ACC112 (cell line): ENCODE data around the gene SLC17A3.

ENCODE experiments used
- H2AFZ ChIP-seq: fragments of 200-600 bp; sonication (generic); one replicate; pipeline ENCODE4 v1.6.0; 2017; ENCODE audit warnings: antibody characterized with exemption, low read length; ENCODE audit not compliant: unreplicated experiment
- H3K27ac ChIP-seq: fragments of 200-600 bp; sonication (generic); 2 replicates; pipeline ENCODE4 v1.5.1; 2014; ENCODE audit warnings: low read depth, mild to moderate bottlenecking, antibody characterized with exemption, low read length, moderate library complexity
- H3K27me3 ChIP-seq: fragments of 200-600 bp; sonication (generic); 2 replicates; pipeline ENCODE4 v1.6.1; 2014; ENCODE audit warnings: mild to moderate bottlenecking, antibody characterized with exemption, low read length, moderate library complexity, mixed read lengths; ENCODE audit not compliant: insufficient read depth
- H3K36me3 ChIP-seq: fragments of 200-600 bp; sonication (generic); 2 replicates; pipeline ENCODE4 v1.6.1; 2016; ENCODE audit warnings: mild to moderate bottlenecking, antibody characterized with exemption, low read length, moderate library complexity, mixed read lengths; ENCODE audit not compliant: insufficient read depth
- H3K4me1 ChIP-seq: fragments of 200-600 bp; sonication (generic); one replicate; pipeline ENCODE4 v1.6.1; 2016; ENCODE audit warnings: low read length, mixed read lengths; ENCODE audit not compliant: insufficient read depth, unreplicated experiment, control insufficient read depth
- H3K4me3 ChIP-seq: fragments of 200-600 bp; sonication (generic); 2 replicates; pipeline ENCODE4 v1.5.1; 2014; ENCODE audit warnings: mild to moderate bottlenecking, low read depth, low read length
- H3K79me2 ChIP-seq: fragments of 200-600 bp; sonication (generic); one replicate; pipeline ENCODE4 v1.6.0; 2016; ENCODE audit warnings: low read length; ENCODE audit not compliant: control insufficient read depth, unreplicated experiment, insufficient read depth

SLC17A3 gene

GRCh38 chr6:25889877-25890853 is 16.1 kb upstream of the SLC17A3 start:
- Histone ChIP-seq H3K79me2 (no peaks in the 10 kb centered on the region), H3K4me1 (no peaks in the 10 kb centered on the region), H3K36me3 (no peaks in the 10 kb centered on the region), H3K4me3 (no peak overlapping the region), H3K27me3 (no peaks in the 10 kb centered on the region), H3K27ac (no peak overlapping the region), H2AFZ (no peak overlapping the region)

DNA sequence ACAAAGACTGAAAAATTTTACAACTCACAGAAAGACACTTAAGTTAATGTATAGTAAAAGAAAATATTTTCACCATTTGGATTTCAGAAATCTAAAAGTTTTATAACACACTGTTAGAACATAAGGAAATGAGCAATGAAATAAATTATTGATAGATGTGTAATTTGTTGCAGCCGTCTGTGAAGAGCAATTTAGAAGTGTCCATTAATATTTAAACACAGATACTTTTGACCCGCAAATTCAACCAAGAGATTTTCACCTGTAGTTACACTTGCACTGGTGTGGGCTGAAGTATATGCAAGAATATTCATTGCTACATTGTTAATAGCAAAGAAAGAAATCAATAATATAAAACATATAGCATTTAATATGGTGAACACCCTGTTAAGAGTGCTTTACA is 14.6 kb upstream of the SLC17A3 start:
- no peaks in the 10 kb centered on the region for H3K27me3 ChIP-seq
- peaks cover 11% of the 10 kb centered on the region for H3K4me1 ChIP-seq
- no peak overlapping the region for H3K4me3 ChIP-seq
- no peak overlapping the region for H3K27ac ChIP-seq
- no peaks in the 10 kb centered on the region for H3K79me2 ChIP-seq
- H3K36me3 ChIP-seq: no peaks in the 10 kb centered on the region
- H2AFZ ChIP-seq: no peak overlapping the region

GRCh38 chr6:25886066-25886465 is 12.0 kb upstream of the SLC17A3 start:
- Histone ChIP-seq H3K79me2 (no peaks in the 10 kb centered on the region), H3K4me1 (peaks cover 18% of the 10 kb centered on the region), H3K4me3 (no peak overlapping the region), H3K36me3 (no peaks in the 10 kb centered on the region), H3K27me3 (no peaks in the 10 kb centered on the region), H2AFZ (no peak overlapping the region), H3K27ac (no peak overlapping the region)

DNA sequence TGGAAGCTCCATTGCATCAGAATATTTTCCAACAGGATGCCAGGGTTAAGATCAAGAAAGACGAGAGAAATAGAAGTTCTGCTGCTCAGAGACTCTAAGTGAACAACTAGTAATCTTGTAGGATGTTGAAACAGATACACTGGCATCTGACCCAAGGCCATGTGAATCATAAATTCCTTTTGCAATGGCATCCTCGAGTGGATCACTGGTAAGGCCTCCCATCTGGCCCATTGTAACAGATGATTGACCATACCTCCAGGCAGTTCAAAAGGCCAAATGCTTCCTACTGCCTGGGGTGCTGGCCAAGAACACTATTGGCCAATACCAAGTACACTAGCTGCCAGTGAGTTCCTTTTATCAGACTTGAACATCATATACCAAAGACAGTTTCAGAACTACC is 9.9 kb upstream of the SLC17A3 start:
- Histone ChIP-seq H2AFZ (peak overlapping the region; percentile 53), H3K27me3 (no peaks in the 10 kb centered on the region), H3K4me3 (no peak overlapping the region), H3K36me3 (no peaks in the 10 kb centered on the region), H3K4me1 (peaks cover 18% of the 10 kb centered on the region), H3K79me2 (no peaks in the 10 kb centered on the region), H3K27ac (peak overlapping the region; percentile 87)

DNA sequence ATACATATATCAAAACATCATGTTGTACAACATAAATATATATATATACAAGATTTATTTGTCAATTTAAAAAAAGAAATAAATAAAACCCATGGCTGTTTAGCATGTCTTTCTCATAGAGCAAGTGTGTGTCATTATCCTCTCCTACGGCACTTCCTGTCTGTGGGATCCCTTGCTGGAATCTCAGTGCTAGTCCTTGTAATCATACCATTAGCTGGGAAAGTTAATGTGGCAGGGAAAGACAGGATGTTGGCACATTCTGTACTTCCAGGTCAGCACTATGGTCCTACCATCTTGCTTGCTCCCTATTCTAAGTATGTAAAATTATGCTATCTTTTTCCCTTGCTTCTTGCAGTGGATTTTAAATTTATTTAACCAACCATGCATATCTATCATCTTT is 9.5 kb upstream of the SLC17A3 start:
- Histone ChIP-seq H3K27me3 (no peaks in the 10 kb centered on the region), H3K4me1 (peaks cover 18% of the 10 kb centered on the region), H3K4me3 (no peak overlapping the region), H3K36me3 (no peaks in the 10 kb centered on the region), H3K27ac (peak overlapping the region; percentile 87), H3K79me2 (no peaks in the 10 kb centered on the region), H2AFZ (peak overlapping the region; percentile 53)

GRCh38 chr6:25882051-25882496 is 8.0 kb upstream of the SLC17A3 start:
- no peaks in the 10 kb centered on the region for H3K79me2 ChIP-seq
- H3K4me1 ChIP-seq: peaks cover 18% of the 10 kb centered on the region
- H3K4me3 ChIP-seq: no peak overlapping the region
- H2AFZ ChIP-seq: no peak overlapping the region
- H3K36me3 ChIP-seq: no peaks in the 10 kb centered on the region
- H3K27me3 ChIP-seq: no peaks in the 10 kb centered on the region
- H3K27ac ChIP-seq: no peak overlapping the region

GRCh38 chr6:25880601-25881000 is 6.6 kb upstream of the SLC17A3 start:
- Histone ChIP-seq H3K4me3 (no peak overlapping the region), H3K36me3 (no peaks in the 10 kb centered on the region), H3K4me1 (peaks cover 18% of the 10 kb centered on the region), H3K27me3 (no peaks in the 10 kb centered on the region), H3K27ac (no peak overlapping the region), H3K79me2 (no peaks in the 10 kb centered on the region), H2AFZ (no peak overlapping the region)

- H3K4me1 ChIP-seq: peaks cover 9% of the 10 kb centered on the region
- H3K27ac ChIP-seq: no peak overlapping the region
- H3K4me3 ChIP-seq: no peak overlapping the region
- no peaks in the 10 kb centered on the region for H3K36me3 ChIP-seq
- H3K27me3 ChIP-seq: peaks cover under 1% of the 10 kb centered on the region; the same call in 1 of the 2 replicates
- no peak overlapping the region for H2AFZ ChIP-seq
- no peaks in the 10 kb centered on the region for H3K79me2 ChIP-seq
These were observed 4.8 kb upstream of the SLC17A3 start for GRCh38 chr6:25878721-25879322.

DNA sequence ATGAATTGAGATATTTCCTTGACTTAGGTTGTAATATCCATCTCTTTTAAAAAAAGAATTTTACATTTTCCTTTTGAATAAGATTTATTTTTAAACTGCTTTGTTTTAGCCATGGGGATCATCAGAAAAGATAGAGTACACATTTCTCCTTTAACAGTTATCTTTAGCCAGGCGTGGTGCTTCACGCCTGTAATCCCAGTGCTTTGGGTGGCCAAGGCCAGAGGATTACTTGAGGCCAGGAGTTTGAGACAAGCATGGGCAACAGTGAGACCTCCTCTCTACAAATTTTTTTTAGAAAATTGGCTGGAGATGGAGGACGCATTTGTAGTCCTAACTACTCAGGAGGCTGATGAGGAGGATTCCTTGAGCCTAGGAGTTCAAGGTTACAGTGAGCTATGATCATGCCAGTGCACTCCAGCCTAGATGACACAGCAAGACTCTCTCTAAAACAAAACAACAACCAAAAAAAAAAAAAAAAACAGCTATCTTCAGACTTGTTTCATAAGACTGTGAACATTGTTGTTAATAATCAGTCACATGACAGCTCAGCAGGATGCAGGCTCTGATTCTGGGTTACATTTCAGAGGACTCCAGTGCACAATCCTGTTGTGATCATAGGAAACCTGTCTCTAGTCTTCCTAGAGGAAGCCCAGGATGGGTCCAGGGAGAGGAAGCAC is 2.0 kb upstream of the SLC17A3 start:
- H3K79me2 ChIP-seq: no peaks in the 10 kb centered on the region
- H3K27ac ChIP-seq: no peak overlapping the region
- H3K4me1 ChIP-seq: no peaks in the 10 kb centered on the region
- no peak overlapping the region for H3K4me3 ChIP-seq
- no peaks in the 10 kb centered on the region for H3K36me3 ChIP-seq
- no peak overlapping the region for H2AFZ ChIP-seq
- H3K27me3 ChIP-seq: peaks cover 11% of the 10 kb centered on the region; the same call in 1 of the 2 replicates

DNA sequence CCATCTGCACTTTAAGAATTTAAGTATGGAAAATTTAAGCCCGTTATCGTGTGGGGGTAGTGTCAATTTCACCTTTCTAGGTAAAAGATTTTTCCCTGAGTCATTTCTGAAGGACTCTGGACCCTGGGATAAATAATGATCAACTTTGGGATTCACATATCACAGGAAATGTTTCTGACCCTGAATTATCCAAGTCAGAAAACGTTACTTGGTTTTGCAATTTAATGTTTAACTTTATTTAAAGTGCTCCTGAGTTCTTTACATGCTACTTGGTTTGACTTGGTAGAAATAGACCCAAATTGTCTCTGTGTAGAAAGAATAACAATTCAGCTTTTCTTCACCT is 1.5 kb upstream of the SLC17A3 start:
- no peaks in the 10 kb centered on the region for H3K79me2 ChIP-seq
- H3K4me3 ChIP-seq: no peak overlapping the region
- no peak overlapping the region for H2AFZ ChIP-seq
- H3K36me3 ChIP-seq: no peaks in the 10 kb centered on the region
- peaks cover 11% of the 10 kb centered on the region; the same call in 1 of the 2 replicates for H3K27me3 ChIP-seq
- no peaks in the 10 kb centered on the region for H3K4me1 ChIP-seq
- H3K27ac ChIP-seq: no peak overlapping the region
